ENCODE data around the gene TIAM2. TPM values are rescaled to one million over a fixed set of nuclear protein-coding genes. Genes with fewer than 3 reads are reported as not detected.
A peak's percentile ranks its signal among the peaks of the same experiment; 100 is the strongest.
"Not testable (repeated sequence)": the region's sequence is repeated elsewhere in the genome, so short reads cannot be mapped to it uniquely, and the experiment has no call there.

Gene TIAM2
- total RNA-seq, 2 experiments from 2014 or later: 2.5 to 3.8 TPM

GRCh38 chr6:155177363-155177961 is 182.3 kb downstream of the TIAM2 start:
- no peaks in the 10 kb centered on the region for H3K36me3 Mint-ChIP-seq
- H3K4me1 Mint-ChIP-seq: peaks cover 12% of the 10 kb centered on the region
- no peak overlapping the region for H3K27ac Mint-ChIP-seq
- H3K9me3 Mint-ChIP-seq: no peaks in the 10 kb centered on the region
- no peaks in the 10 kb centered on the region for H3K27me3 Mint-ChIP-seq
- no peak for DNase-seq
- H3K4me3 Mint-ChIP-seq: no peak overlapping the region

GRCh38 chr6:155181498-155181897 is 186.4 kb downstream of the TIAM2 start:
- DNase-seq: no peak
- no peak overlapping the region for H3K4me3 Mint-ChIP-seq
- no peaks in the 10 kb centered on the region for H3K27me3 Mint-ChIP-seq
- H3K4me1 Mint-ChIP-seq: peaks cover 9% of the 10 kb centered on the region
- no peaks in the 10 kb centered on the region for H3K36me3 Mint-ChIP-seq
- H3K9me3 Mint-ChIP-seq: no peaks in the 10 kb centered on the region
- H3K27ac Mint-ChIP-seq: no peak overlapping the region

GRCh38 chr6:155182103-155182502 is 187.0 kb downstream of the TIAM2 start:
- Mint-ChIP-seq H3K4me3 (no peak overlapping the region), H3K9me3 (no peaks in the 10 kb centered on the region), H3K27ac (no peak overlapping the region), H3K36me3 (no peaks in the 10 kb centered on the region), H3K27me3 (no peaks in the 10 kb centered on the region), H3K4me1 (peaks cover 11% of the 10 kb centered on the region)
- DNase-seq: no peak

GRCh38 chr6:155183095-155183494 is 188.0 kb downstream of the TIAM2 start:
- Mint-ChIP-seq H3K27ac (no peak overlapping the region), H3K9me3 (no peaks in the 10 kb centered on the region), H3K4me3 (no peak overlapping the region), H3K36me3 (no peaks in the 10 kb centered on the region), H3K27me3 (no peaks in the 10 kb centered on the region), H3K4me1 (peaks cover 16% of the 10 kb centered on the region)
- no peak for DNase-seq

- peaks cover 30% of the 10 kb centered on the region for H3K4me1 Mint-ChIP-seq
- not testable (repeated sequence) for H3K4me3 Mint-ChIP-seq, DNase-seq, H3K27me3 Mint-ChIP-seq, H3K27ac Mint-ChIP-seq, H3K9me3 Mint-ChIP-seq, H3K36me3 Mint-ChIP-seq
Measured at GRCh38 chr6:155185041-155185440, 189.9 kb downstream of the TIAM2 start.

- Mint-ChIP-seq H3K27ac (peak overlapping the region; percentile 92), H3K4me3 (peak overlapping the region; percentile 32), H3K9me3 (no peaks in the 10 kb centered on the region), H3K4me1 (peaks cover 30% of the 10 kb centered on the region), H3K36me3 (no peaks in the 10 kb centered on the region), H3K27me3 (no peaks in the 10 kb centered on the region)
- DNase-seq: no peak
Measured at GRCh38 chr6:155185544-155185943, 190.4 kb downstream of the TIAM2 start.

GRCh38 chr6:155186052-155186658 is 191.0 kb downstream of the TIAM2 start:
- no peaks in the 10 kb centered on the region for H3K9me3 Mint-ChIP-seq
- H3K36me3 Mint-ChIP-seq: no peaks in the 10 kb centered on the region
- peaks cover 30% of the 10 kb centered on the region for H3K4me1 Mint-ChIP-seq
- H3K27ac Mint-ChIP-seq: peak overlapping the region; percentile 92
- H3K4me3 Mint-ChIP-seq: peak overlapping the region; percentile 32
- peaks cover 5% of the 10 kb centered on the region for H3K27me3 Mint-ChIP-seq
- peak; percentile 67 for DNase-seq

- Mint-ChIP-seq H3K27ac (no peak overlapping the region), H3K4me1 (peaks cover 30% of the 10 kb centered on the region)
Measured at GRCh38 chr6:155187106-155187505, 192.0 kb downstream of the TIAM2 start.

GRCh38 chr6:155187994-155188706 is 193.0 kb downstream of the TIAM2 start:
- peaks cover 30% of the 10 kb centered on the region for H3K4me1 Mint-ChIP-seq
- no peak overlapping the region for H3K27ac Mint-ChIP-seq
- DNase-seq: no peak
- H3K27me3 Mint-ChIP-seq: peaks cover 9% of the 10 kb centered on the region
- no peaks in the 10 kb centered on the region for H3K36me3 Mint-ChIP-seq
- H3K4me3 Mint-ChIP-seq: no peak overlapping the region
- H3K9me3 Mint-ChIP-seq: no peaks in the 10 kb centered on the region

More at GRCh38 chr6:155187106-155187505, 192.0 kb downstream of the TIAM2 start:
- DNase-seq: no peak
- H3K4me3 Mint-ChIP-seq: no peak overlapping the region
- peaks cover 9% of the 10 kb centered on the region for H3K27me3 Mint-ChIP-seq
- no peaks in the 10 kb centered on the region for H3K36me3 Mint-ChIP-seq
- no peaks in the 10 kb centered on the region for H3K9me3 Mint-ChIP-seq

- Mint-ChIP-seq H3K27ac (no peak overlapping the region), H3K36me3 (no peaks in the 10 kb centered on the region), H3K4me1 (peaks cover 30% of the 10 kb centered on the region), H3K9me3 (no peaks in the 10 kb centered on the region), H3K27me3 (peaks cover 10% of the 10 kb centered on the region), H3K4me3 (no peak overlapping the region)
- DNase-seq: no peak
Measured at GRCh38 chr6:155188707-155189496, 193.8 kb downstream of the TIAM2 start.

GRCh38 chr6:155190677-155191076 is 195.6 kb downstream of the TIAM2 start:
- H3K36me3 Mint-ChIP-seq: no peaks in the 10 kb centered on the region
- no peaks in the 10 kb centered on the region for H3K9me3 Mint-ChIP-seq
- no peak overlapping the region for H3K4me3 Mint-ChIP-seq
- H3K27ac Mint-ChIP-seq: no peak overlapping the region
- DNase-seq: no peak
- H3K4me1 Mint-ChIP-seq: peaks cover 28% of the 10 kb centered on the region
- peaks cover 16% of the 10 kb centered on the region for H3K27me3 Mint-ChIP-seq

- no peak for DNase-seq
- Mint-ChIP-seq H3K4me1 (peaks cover 10% of the 10 kb centered on the region), H3K4me3 (no peak overlapping the region), H3K36me3 (no peaks in the 10 kb centered on the region), H3K9me3 (peaks cover 7% of the 10 kb centered on the region), H3K27me3 (peaks cover 29% of the 10 kb centered on the region), H3K27ac (no peak overlapping the region)
Measured at GRCh38 chr6:155193526-155193925, 198.4 kb downstream of the TIAM2 start.

- Mint-ChIP-seq H3K4me3 (no peak overlapping the region), H3K9me3 (peaks cover 7% of the 10 kb centered on the region), H3K27me3 (peaks cover 29% of the 10 kb centered on the region), H3K36me3 (no peaks in the 10 kb centered on the region), H3K27ac (no peak overlapping the region), H3K4me1 (peaks cover 2% of the 10 kb centered on the region)
- no peak for DNase-seq
Measured at GRCh38 chr6:155194399-155194798, 199.3 kb downstream of the TIAM2 start.

GRCh38 chr6:155195903-155196302 is 200.8 kb downstream of the TIAM2 start:
- Mint-ChIP-seq H3K27me3 (peaks cover 28% of the 10 kb centered on the region), H3K9me3 (peaks cover 7% of the 10 kb centered on the region), H3K4me3 (no peak overlapping the region), H3K36me3 (no peaks in the 10 kb centered on the region), H3K27ac (no peak overlapping the region), H3K4me1 (no peaks in the 10 kb centered on the region)
- no peak for DNase-seq

GRCh38 chr6:155196911-155197310 is 201.8 kb downstream of the TIAM2 start:
- Mint-ChIP-seq H3K4me3 (no peak overlapping the region), H3K4me1 (no peaks in the 10 kb centered on the region), H3K36me3 (no peaks in the 10 kb centered on the region), H3K9me3 (peaks cover 7% of the 10 kb centered on the region), H3K27me3 (peaks cover 25% of the 10 kb centered on the region), H3K27ac (no peak overlapping the region)
- DNase-seq: no peak
